IMR-90 (cell line): ENCODE measurements around the gene ENOX2. TPM values are rescaled to one million over a fixed set of nuclear protein-coding genes. Genes with fewer than 3 reads are reported as not detected.

Experiments
- ATAC-seq: fragments of 200-7000 bp; cut with Tn5 transposase; 2 replicates; pipeline ENCODE4 v1.9.1; 2020; ENCODE audit warnings: low read depth, mild to moderate bottlenecking, moderate library complexity
- BruUV-seq: library from RNA; stranded (reverse); fragments of 400-500 nt; replicated peaks from 2 replicates; lab custom pipeline; 2021; lab: Mats Ljungman, UMichigan
- CTCF ChIA-PET: fragments of 300-600 bp; formaldehyde crosslinking; extraction: SDS; loops from one replicate; lab custom pipeline; 2021; ENCODE audit warnings: antibody characterized with exemption; lab: Yijun Ruan, JAX
- POLR2A ChIA-PET: fragments of 300-600 bp; sonication (Branson Sonifier 250); formaldehyde crosslinking; loops from one replicate; lab custom pipeline; 2022; ENCODE audit warnings: antibody characterized with exemption; ENCODE audit not compliant: unreplicated experiment; lab: Charles Lee
- DNase-seq: peaks from one replicate; pipeline ENCODE4 v3.0.0; 2013
- H2AFZ ChIP-seq: replicated peaks from 2 replicates; pipeline ENCODE3; 2013; ENCODE audit warnings: low read length, mild to moderate bottlenecking; ENCODE audit not compliant: poor library complexity
- H2AK5ac ChIP-seq: 2 replicates; pipeline ENCODE4 v1.6.1; 2013; ENCODE audit warnings: low read depth, low read length, inconsistent platforms
- H2AK9ac ChIP-seq: replicated peaks from 2 replicates; pipeline ENCODE3; 2013; ENCODE audit warnings: mild to moderate bottlenecking, low read depth, low read length, moderate library complexity; ENCODE audit not compliant: poor library complexity
- H2BK120ac ChIP-seq: 2 replicates; pipeline ENCODE4 v1.6.1; 2013; ENCODE audit warnings: low read depth, low read length, inconsistent platforms
- H2BK15ac ChIP-seq: 3 replicates; pipeline ENCODE4 v1.6.1; 2013; ENCODE audit warnings: low read depth, low read length, inconsistent platforms
- H2BK20ac ChIP-seq: 2 replicates; pipeline ENCODE4 v1.6.1; 2013; ENCODE audit warnings: low read depth, mild to moderate bottlenecking, inconsistent platforms, low read length, moderate library complexity
- H2BK5ac ChIP-seq: 2 replicates; pipeline ENCODE4 v1.6.1; 2013; ENCODE audit warnings: mild to moderate bottlenecking, low read depth, low read length, inconsistent platforms; ENCODE audit not compliant: poor library complexity, severe bottlenecking
- H3K14ac ChIP-seq: replicated peaks from 2 replicates; pipeline ENCODE4 v1.6.1; 2013; ENCODE audit warnings: low read depth, low read length, inconsistent platforms
- H3K18ac ChIP-seq: 2 replicates; pipeline ENCODE4 v1.6.1; 2013; ENCODE audit warnings: low read depth, low read length, control low read depth
- H3K23ac ChIP-seq: 2 replicates; pipeline ENCODE4 v1.6.1; 2013; ENCODE audit warnings: low read depth, low read length, inconsistent platforms
- H3K27ac ChIP-seq: 2 replicates; pipeline ENCODE4 v1.5.1; 2013; ENCODE audit warnings: mild to moderate bottlenecking, control low read depth, low read length; ENCODE audit not compliant: insufficient read depth
- H3K27me3 ChIP-seq: 2 replicates; pipeline ENCODE4 v1.6.1; 2013; ENCODE audit warnings: low read length; ENCODE audit not compliant: control insufficient read depth, insufficient read depth
- H3K36me3 ChIP-seq: 2 replicates; pipeline ENCODE4 v1.6.1; 2013; ENCODE audit warnings: low read length, mixed read lengths; ENCODE audit not compliant: control insufficient read depth, insufficient read depth
- H3K4ac ChIP-seq: 2 replicates; pipeline ENCODE4 v1.6.1; 2013; ENCODE audit warnings: low read depth, low read length, inconsistent platforms
- H3K4me1 ChIP-seq: 2 replicates; pipeline ENCODE4 v1.6.1; 2013; ENCODE audit warnings: low read length, mixed read lengths; ENCODE audit not compliant: control insufficient read depth, insufficient read depth
- H3K4me2 ChIP-seq: 2 replicates; pipeline ENCODE4 v1.6.1; 2013; ENCODE audit warnings: low read depth, mild to moderate bottlenecking, control low read depth, low read length, moderate library complexity
- H3K4me3 ChIP-seq: 2 replicates; pipeline ENCODE4 v1.5.1; 2013; ENCODE audit warnings: low read depth, mild to moderate bottlenecking, control low read depth, low read length, moderate library complexity; ENCODE audit not compliant: insufficient read depth
- H3K56ac ChIP-seq: 2 replicates; pipeline ENCODE4 v1.6.1; 2013; ENCODE audit warnings: low read length, inconsistent platforms; ENCODE audit not compliant: insufficient read depth; ENCODE audit errors: extremely low read depth
- H3K79me1 ChIP-seq, 2 experiments: 2 replicates each; pipeline ENCODE4 v1.6.1; 2013; ENCODE audit warnings: low read length in 2 of 2, inconsistent platforms in 1 of 2, low read depth in 1 of 2
- H3K9ac ChIP-seq: 2 replicates; pipeline ENCODE4 v1.6.1; 2013; ENCODE audit warnings: low read depth, low read length, control low read depth
- H3K9me1 ChIP-seq: 2 replicates; pipeline ENCODE4 v1.6.1; 2013; ENCODE audit warnings: low read length, inconsistent platforms; ENCODE audit not compliant: insufficient read depth
- H3K9me3 ChIP-seq: 2 replicates; pipeline ENCODE4 v1.6.1; 2013; ENCODE audit warnings: low read length; ENCODE audit not compliant: control insufficient read depth, insufficient read depth
- H4K20me1 ChIP-seq: 2 replicates; pipeline ENCODE4 v1.6.1; 2013; ENCODE audit warnings: low read length, inconsistent platforms; ENCODE audit not compliant: insufficient read depth
- H4K5ac ChIP-seq: 2 replicates; pipeline ENCODE4 v1.6.1; 2013; ENCODE audit warnings: mild to moderate bottlenecking, low read depth, low read length, control low read depth
- H4K8ac ChIP-seq, 2 experiments: 2 replicates each; pipeline ENCODE4 v1.6.1; 2013; ENCODE audit warnings: low read depth in 2 of 2, low read length in 2 of 2, control low read depth in 1 of 2, inconsistent platforms in 1 of 2
- H4K91ac ChIP-seq: 2 replicates; pipeline ENCODE4 v1.6.1; 2013; ENCODE audit warnings: low read depth, low read length, inconsistent platforms; ENCODE audit not compliant: insufficient read depth
- BHLHE40 ChIP-seq: fragments of 150-350 bp; IDR thresholded peaks from 2 replicates; pipeline ENCODE4 v1.6.1; 2016; ENCODE audit warnings: mild to moderate bottlenecking, low read depth, low read length
- CEBPB ChIP-seq: IDR thresholded peaks from 2 replicates; pipeline ENCODE4 v1.6.1; 2012; ENCODE audit warnings: low read depth, low read length, improper control_type of control experiment
- CHD1 ChIP-seq: IDR thresholded peaks from 2 replicates; pipeline ENCODE4 v1.6.1; 2012; ENCODE audit warnings: low read depth, low read length, improper control_type of control experiment
- FOS ChIP-seq: fragments of 150-350 bp; IDR thresholded peaks from 2 replicates; pipeline ENCODE4 v1.6.1; 2016; ENCODE audit warnings: low read depth, low read length
- MAFK ChIP-seq: IDR thresholded peaks from 2 replicates; pipeline ENCODE4 v1.6.1; 2012; ENCODE audit warnings: low read depth, low read length, improper control_type of control experiment
- MXI1 ChIP-seq: IDR thresholded peaks from 2 replicates; pipeline ENCODE4 v1.6.1; 2012; ENCODE audit warnings: low read depth, mild to moderate bottlenecking, low read length, moderate library complexity, borderline replicate concordance
- NFE2L2 ChIP-seq: fragments of 150-350 bp; IDR thresholded peaks from 2 replicates; pipeline ENCODE4 v1.6.1; 2016; ENCODE audit warnings: low read depth, mild to moderate bottlenecking, low read length
- RCOR1 ChIP-seq: IDR thresholded peaks from 2 replicates; pipeline ENCODE4 v1.6.1; 2012; ENCODE audit warnings: mild to moderate bottlenecking, low read length, improper control_type of control experiment; ENCODE audit not compliant: insufficient replicate concordance
- SMC3 ChIP-seq: fragments of 150-350 bp; IDR thresholded peaks from 2 replicates; pipeline ENCODE4 v1.6.1; 2016; ENCODE audit warnings: low read depth, mild to moderate bottlenecking, antibody characterized with exemption, low read length, moderate library complexity
- WGBS, 2 experiments: methylation state at CpG; one replicate each; pipeline versions ENCODE4 v1.1.5 to v1.1.7; 2013; ENCODE audit warnings: missing lambda C conversion rate in 2 of 2; ENCODE audit not compliant: insufficient read length in 1 of 2; ENCODE audit errors: extremely low coverage in 2 of 2; 5-methylcytosine and 5-hydroxymethylcytosine counted together
- dilution Hi-C: fragments of 300-500 bp; cut with HindIII; formaldehyde crosslinking; loops from one replicate; pipeline ENCODE4 v1.14.3; 2018; ENCODE audit warnings: low sequenced_read_pairs; ENCODE audit not compliant: unreplicated experiment
- in situ Hi-C: fragments of 300-500 bp; cut with MboI; formaldehyde crosslinking; loops from 3 replicates; pipeline ENCODE4 v1.14.3; 2019; ENCODE audit warnings: low sequenced_read_pairs, inconsistent platforms, mixed read lengths
- intact Hi-C: fragments of 100-400 bp; cut with micrococcal nuclease; formaldehyde crosslinking; loops from 2 replicates; pipeline ENCODE4 v1.10.0; 2022
- polyA plus RNA-seq, 3 experiments: library from polyadenylated mRNA; depleted of rRNA; stranded (reverse); fragments of >200 nt; gene quantifications; 2 replicates each; pipeline ENCODE4 v1.2.3, GENCODE V29; 2012; ENCODE audit warnings: low replicate concordance in 1 of 3
- total RNA-seq: library from RNA; depleted of rRNA; stranded (reverse); fragments of >200 nt; gene quantifications from 2 replicates; pipeline ENCODE4 v1.2.3, GENCODE V29; 2012
- TF ChIP-seq, protein P1 (sequence below): conservative IDR thresholded peaks from 2 replicates; pipeline ENCODE4 v1.5.1; 2012; ENCODE audit warnings: mild to moderate bottlenecking, low read depth, low read length, improper control_type of control experiment
- TF ChIP-seq, protein P2 (sequence below): fragments of 150-350 bp; IDR thresholded peaks from 2 replicates; pipeline ENCODE4 v1.6.1; 2016; ENCODE audit warnings: low read depth, mild to moderate bottlenecking, low read length, moderate library complexity, borderline replicate concordance
- TF ChIP-seq, protein P3 (sequence below): fragments of 150-350 bp; IDR thresholded peaks from 2 replicates; pipeline ENCODE4 v1.6.1; 2017; ENCODE audit warnings: mild to moderate bottlenecking, antibody characterized with exemption, low read length, low read depth

ENOX2 gene
- total and polyA plus RNA-seq, 2 of the 4 experiments (the other 2 are of a cell fraction), result 6.3 to 11.8 TPM

DNA sequence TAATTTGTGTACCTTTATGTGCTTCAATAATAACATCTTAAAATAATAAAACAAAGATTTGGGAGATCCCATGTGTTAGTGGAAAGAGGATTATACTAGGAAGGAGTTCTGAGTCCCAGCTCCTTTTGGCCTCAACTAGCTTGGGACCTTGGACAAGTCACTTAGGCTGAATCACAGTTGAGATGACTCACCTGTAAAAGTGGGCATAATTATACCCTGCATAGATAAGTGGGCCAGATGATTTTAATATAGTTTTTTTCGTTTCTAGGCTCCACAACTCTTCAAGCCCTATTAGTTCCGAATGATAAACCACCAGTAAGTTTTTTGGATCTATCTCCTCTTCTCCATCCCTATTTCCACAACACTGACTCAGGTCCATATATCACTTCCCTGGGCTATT, 131.8 kb downstream of the ENOX2 start:
- H3K36me3 ChIP-seq, result no peaks in the 10 kb centered on the region
- H3K9ac ChIP-seq, result no peak overlapping the region
- H4K5ac ChIP-seq, result no peak overlapping the region
- no peak overlapping the region for H3K4me2 ChIP-seq
- CTCF ChIA-PET, result no interaction called here
- POLR2A ChIA-PET, result no interaction called here
- intact Hi-C loops (no loop called here), dilution Hi-C loops (no loop called here), in situ Hi-C loops (no loop called here)
- H2AK9ac ChIP-seq, result no peak overlapping the region
- no peak overlapping the region for H2BK120ac ChIP-seq
- H3K4me1 ChIP-seq, result peaks cover 7% of the 10 kb centered on the region
- H3K4ac ChIP-seq, result no peak overlapping the region
- H3K9me1 ChIP-seq, result no peaks in the 10 kb centered on the region
- no peak overlapping the region for H4K91ac ChIP-seq
- TF ChIP-seq BHLHE40, result no peak
- TF ChIP-seq CEBPB, result no peak
- TF ChIP-seq, protein P1, sequence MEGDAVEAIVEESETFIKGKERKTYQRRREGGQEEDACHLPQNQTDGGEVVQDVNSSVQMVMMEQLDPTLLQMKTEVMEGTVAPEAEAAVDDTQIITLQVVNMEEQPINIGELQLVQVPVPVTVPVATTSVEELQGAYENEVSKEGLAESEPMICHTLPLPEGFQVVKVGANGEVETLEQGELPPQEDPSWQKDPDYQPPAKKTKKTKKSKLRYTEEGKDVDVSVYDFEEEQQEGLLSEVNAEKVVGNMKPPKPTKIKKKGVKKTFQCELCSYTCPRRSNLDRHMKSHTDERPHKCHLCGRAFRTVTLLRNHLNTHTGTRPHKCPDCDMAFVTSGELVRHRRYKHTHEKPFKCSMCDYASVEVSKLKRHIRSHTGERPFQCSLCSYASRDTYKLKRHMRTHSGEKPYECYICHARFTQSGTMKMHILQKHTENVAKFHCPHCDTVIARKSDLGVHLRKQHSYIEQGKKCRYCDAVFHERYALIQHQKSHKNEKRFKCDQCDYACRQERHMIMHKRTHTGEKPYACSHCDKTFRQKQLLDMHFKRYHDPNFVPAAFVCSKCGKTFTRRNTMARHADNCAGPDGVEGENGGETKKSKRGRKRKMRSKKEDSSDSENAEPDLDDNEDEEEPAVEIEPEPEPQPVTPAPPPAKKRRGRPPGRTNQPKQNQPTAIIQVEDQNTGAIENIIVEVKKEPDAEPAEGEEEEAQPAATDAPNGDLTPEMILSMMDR, result no peak
- TF ChIP-seq FOS, result no peak
- no peak for TF ChIP-seq NFE2L2
- no peak for TF ChIP-seq RCOR1
- no peak for TF ChIP-seq MAFK
- TF ChIP-seq, protein P2, sequence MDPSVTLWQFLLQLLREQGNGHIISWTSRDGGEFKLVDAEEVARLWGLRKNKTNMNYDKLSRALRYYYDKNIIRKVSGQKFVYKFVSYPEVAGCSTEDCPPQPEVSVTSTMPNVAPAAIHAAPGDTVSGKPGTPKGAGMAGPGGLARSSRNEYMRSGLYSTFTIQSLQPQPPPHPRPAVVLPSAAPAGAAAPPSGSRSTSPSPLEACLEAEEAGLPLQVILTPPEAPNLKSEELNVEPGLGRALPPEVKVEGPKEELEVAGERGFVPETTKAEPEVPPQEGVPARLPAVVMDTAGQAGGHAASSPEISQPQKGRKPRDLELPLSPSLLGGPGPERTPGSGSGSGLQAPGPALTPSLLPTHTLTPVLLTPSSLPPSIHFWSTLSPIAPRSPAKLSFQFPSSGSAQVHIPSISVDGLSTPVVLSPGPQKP, result no peak
- TF ChIP-seq CHD1, result no peak
- no peak for TF ChIP-seq MXI1
- TF ChIP-seq, protein P3, sequence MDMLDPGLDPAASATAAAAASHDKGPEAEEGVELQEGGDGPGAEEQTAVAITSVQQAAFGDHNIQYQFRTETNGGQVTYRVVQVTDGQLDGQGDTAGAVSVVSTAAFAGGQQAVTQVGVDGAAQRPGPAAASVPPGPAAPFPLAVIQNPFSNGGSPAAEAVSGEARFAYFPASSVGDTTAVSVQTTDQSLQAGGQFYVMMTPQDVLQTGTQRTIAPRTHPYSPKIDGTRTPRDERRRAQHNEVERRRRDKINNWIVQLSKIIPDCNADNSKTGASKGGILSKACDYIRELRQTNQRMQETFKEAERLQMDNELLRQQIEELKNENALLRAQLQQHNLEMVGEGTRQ, result no peak
- no peak for TF ChIP-seq SMC3
- no peak overlapping the region for H2BK5ac ChIP-seq
- H4K8ac ChIP-seq, result no peak overlapping the region
- no peak overlapping the region for H3K14ac ChIP-seq
- BruUV-seq, result no TSS peak
- H3K27ac ChIP-seq, result no peak overlapping the region
- no peaks in the 10 kb centered on the region for H3K79me1 ChIP-seq
- no peak overlapping the region for H3K4me3 ChIP-seq
- no peak overlapping the region for H2BK20ac ChIP-seq
- H3K9me3 ChIP-seq, result no peaks in the 10 kb centered on the region
- no peak overlapping the region for H2AFZ ChIP-seq
- H3K56ac ChIP-seq, result no peak overlapping the region
- WGBS, 2 experiments, result 50% methylated on average over 1 of the region's 2 CpGs; no CpG with 5 or more reads in 1 of the 2 experiments
- H3K18ac ChIP-seq, result no peak overlapping the region
- no peak overlapping the region for H3K23ac ChIP-seq
- no peak overlapping the region for H2AK5ac ChIP-seq
- no peaks in the 10 kb centered on the region for H4K20me1 ChIP-seq
- no peak for ATAC-seq
- no peak overlapping the region for H2BK15ac ChIP-seq
- no peak for DNase-seq
- no peaks in the 10 kb centered on the region; the same call in 1 of the 2 replicates for H3K27me3 ChIP-seq
